ENCODE measurements around the gene XYLB.

DNA sequence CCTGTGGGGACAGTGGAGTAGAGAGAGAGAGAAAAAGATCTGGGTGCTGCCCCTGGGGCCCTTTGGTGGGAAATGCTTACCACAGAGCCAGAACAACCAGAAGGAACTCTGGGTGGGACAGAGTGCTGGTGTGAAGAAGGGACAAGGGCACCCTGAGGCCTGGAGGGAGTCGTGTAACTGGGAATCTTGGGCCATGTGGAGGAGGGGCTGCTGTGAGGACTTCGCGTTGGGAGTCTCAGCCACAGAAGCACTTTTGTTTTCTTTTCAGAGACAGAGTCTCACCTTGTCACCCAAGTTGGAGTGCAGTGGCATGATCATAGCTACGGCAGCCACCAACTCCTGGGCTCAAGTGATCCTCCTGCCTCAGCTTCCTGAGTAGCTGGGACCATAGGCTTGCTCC lies 24.3 kb downstream of the XYLB start:
- TF ChIP-seq FOXM1 (IDR thresholded peaks at IDR 0.05; ENCODE audit: borderline replicate concordance, low read depth), result no peak
- no peak for TF ChIP-seq EGR1 (IDR thresholded peaks at IDR 0.05)
- no peak for TF ChIP-seq TAF1 (IDR thresholded peaks at IDR 0.05; ENCODE audit: low read depth)
- no peak for TF ChIP-seq CREB1 (IDR thresholded peaks at IDR 0.05; ENCODE audit: low read depth)
- TF ChIP-seq, protein P1, sequence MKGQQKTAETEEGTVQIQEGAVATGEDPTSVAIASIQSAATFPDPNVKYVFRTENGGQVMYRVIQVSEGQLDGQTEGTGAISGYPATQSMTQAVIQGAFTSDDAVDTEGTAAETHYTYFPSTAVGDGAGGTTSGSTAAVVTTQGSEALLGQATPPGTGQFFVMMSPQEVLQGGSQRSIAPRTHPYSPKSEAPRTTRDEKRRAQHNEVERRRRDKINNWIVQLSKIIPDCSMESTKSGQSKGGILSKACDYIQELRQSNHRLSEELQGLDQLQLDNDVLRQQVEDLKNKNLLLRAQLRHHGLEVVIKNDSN (IDR thresholded peaks at IDR 0.05), result no peak
- TF ChIP-seq NFIC (IDR thresholded peaks at IDR 0.05), result no peak
- no peak for TF ChIP-seq EP300 (IDR thresholded peaks at IDR 0.05; ENCODE audit: borderline replicate concordance)
- no peak for TF ChIP-seq CEBPB (IDR thresholded peaks at IDR 0.05)
- TF ChIP-seq, protein P2, sequence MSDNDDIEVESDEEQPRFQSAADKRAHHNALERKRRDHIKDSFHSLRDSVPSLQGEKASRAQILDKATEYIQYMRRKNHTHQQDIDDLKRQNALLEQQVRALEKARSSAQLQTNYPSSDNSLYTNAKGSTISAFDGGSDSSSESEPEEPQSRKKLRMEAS (IDR thresholded peaks at IDR 0.05), result no peak

Measured in Ishikawa (cell line).